ENCODE data around the gene NTN5.

- TF ChIP-seq CTCF (IDR thresholded peaks at IDR 0.05), result no peak
- no peak for TF ChIP-seq POLR2A (IDR thresholded peaks at IDR 0.05)
Measured at GRCh38 chr19:48625891-48626327, 46.9 kb downstream of the NTN5 start.
